HG03469 (cell line): ENCODE measurements around the gene ABI1.
"Not testable (repeated sequence)": the region's sequence is repeated elsewhere in the genome, so short reads cannot be mapped to it uniquely, and the experiment has no call there.

Experiments used
- ATAC-seq: cut with Tn5 transposase; IDR thresholded peaks from one replicate; pipeline ENCODE4 v1.9.1; 2021; ENCODE audit warnings: mild to moderate bottlenecking, moderate library complexity, moderate number of reproducible peaks; ENCODE audit not compliant: unreplicated experiment

Gene ABI1

DNA sequence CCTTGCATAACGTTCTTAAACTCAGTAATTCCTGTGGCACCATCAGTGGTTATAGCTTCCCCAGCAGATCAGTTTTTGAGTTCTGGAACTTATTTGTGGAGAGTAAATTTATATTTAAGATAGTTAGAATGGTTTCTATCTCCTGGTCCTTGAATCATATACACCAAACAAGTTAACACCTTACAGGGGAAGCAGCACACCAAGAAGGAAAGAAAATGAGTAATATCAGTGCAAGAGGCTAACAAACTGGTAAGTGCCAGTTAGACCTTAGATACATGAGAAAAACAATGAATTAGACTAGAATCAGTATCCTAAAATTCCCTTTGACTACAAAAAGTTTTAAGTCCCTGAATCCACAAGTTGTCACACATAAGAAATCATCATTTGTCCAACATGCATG is 54.2 kb downstream of the ABI1 start:
- no peak for ATAC-seq

DNA sequence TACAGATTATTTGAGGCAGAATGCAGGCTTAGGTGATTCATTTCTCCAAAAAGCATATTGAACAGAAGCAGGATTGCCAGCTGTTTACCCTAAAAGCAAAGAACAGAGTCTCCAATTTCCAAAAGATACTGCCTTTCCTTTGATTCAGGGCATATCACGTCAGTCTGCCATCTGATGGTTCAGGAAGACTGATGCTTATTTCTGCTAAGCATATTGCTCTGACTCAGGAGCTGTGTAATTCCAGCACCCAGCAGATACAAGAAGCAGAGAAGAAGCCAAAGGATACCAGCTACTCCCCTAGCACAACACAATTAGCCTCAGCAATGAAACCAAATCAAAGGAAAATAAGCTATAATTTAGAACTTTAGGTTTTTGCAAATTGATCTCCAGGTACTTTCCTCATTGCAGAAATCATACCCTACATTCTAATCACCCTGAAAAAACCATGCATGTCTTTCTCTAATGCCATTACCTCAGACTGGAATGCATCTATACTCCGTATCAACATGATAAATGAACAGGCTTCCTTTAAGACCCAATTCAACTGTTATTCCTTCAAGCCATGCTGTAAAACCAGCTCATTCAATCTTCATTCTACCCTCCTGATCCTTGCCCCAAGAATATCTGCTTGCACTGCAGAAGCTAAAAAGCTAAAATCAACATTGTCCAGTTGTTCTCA is 55.1 kb downstream of the ABI1 start:
- ATAC-seq = no peak

DNA sequence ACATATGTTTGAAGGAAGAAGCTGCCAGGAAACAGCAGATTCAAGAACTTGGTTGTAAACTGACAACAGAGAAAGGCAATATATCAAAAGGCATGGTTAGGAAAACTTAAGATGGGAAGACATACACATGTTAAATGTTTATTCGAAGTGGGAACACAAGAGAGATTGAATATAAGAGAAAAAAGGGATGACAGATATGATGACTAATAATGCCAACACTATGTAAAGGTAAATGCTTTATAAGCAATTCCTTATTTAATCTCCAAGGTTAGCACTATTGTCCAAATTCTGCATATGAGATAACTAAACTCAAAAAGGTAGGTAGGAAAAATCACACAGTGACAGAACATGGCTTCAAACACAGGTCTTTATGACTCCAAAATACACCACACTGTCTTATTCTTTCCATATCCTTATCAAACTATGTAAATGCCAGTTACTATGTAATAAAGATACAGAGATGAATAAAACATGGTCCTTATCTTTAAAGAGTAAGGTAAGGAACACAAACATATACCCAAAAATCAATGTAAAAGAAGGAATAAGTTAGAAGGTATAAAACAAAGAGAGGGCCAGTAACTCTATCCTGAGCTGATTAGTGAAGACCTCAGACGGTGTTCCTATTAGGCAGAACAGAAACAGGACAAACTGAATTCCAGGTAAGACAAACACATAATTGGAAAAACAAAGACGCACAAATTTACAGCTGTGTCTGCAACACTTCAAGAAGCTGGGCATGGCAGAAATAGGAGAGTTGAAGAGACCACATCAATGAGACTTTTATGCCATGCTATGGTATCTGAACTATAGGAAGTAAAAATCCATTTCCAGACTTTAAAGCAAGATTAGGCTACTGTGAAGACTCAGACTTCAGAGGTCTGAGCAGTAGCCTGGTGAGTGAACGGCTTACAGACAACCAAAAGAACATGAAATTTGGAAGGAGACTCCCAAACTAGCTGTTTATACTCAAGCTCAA is 56.1 kb downstream of the ABI1 start:
- ATAC-seq = no peak

DNA sequence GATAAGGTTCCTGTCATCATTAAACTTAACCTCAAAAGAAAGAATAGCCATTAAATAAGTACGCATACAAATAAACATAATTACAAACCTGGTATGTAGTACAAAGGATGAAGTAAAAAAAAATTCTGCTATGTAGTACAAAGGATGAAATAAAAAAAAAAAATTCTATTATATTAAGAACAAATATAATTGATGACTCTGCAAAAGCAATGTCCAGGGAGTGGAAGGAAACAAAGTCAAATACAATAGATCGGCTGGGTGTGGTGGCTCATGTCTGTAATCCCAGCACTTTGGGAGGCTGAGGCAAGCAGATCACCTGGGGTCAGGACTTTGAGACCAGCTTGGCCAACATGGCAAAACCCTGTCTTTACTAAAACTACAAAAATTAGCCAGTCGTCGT is 56.9 kb downstream of the ABI1 start:
- ATAC-seq = no peak

DNA sequence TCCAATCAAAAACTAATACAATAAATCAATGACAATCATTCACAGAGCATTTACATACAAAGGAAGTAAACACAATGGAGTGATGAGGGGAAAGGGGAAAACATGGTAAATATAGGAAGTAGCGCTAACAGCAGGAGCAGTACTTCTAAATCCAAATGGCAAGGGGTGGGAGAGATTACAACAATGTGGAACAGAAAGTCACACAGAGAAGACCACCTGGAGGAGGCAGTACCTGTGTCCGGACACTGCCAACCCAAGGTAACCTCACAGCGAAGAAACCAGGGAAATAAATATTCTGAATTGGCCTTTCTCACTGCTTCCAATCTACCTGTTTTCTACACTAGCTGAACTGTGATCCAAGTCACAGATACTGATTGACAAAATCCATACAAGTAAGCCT is 58.2 kb downstream of the ABI1 start:
- no peak for ATAC-seq

DNA sequence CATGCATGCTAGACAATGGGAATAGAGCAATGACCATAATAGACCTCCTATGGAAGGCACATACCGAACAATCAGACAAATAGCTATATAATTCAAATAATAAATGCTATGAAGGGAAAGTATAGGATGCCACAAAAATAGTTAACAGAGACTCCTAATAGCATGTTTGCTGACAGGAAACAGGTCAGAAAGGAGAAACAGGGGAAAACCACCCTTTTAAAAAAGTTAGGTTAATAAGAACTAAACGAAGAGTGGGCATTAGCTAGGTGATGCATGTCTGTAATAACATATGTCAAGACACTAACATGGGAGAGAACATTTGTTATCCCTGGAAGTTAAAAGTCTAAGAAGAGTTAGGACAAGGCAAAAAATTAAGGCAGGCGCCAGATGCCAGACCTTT is 58.9 kb downstream of the ABI1 start:
- no peak for ATAC-seq

DNA sequence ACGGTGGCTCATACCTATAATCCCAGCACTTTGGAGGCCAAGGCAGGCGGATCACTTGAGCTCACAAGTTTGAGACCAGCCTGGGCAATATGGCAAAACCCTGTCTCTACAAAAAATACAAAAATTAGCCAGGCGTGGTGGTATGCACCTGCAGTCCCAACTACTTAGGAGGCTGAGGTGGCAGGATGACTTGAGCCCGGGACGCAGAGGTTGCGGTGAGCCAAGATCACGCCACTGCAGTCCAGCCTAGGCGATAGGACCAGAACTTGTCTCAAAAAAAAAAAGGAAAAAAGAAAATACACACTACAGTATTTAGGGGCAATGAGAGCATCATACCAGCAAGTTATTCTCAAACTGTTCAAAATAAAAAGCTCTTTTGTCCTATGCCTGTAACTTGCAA is 59.5 kb downstream of the ABI1 start:
- no peak for ATAC-seq

DNA sequence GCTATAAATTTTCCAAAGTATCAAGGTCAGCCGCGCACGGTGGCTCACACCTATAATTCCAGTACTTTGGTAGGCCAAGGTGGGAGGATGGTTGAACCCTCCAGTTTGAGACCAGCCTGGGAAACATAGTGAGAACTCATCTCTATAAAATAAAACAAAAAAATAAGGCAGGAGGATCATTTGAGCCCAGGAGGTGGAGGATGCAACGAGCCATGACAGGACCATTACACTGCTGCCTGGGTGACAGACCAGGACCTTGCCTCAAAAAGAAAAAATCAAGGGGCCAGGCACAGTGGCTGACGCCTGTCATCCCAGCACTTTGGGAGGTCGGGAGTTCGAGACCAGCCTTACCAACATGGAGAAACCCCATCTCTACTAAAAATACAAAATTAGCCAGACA is 60.3 kb downstream of the ABI1 start:
- no peak for ATAC-seq

DNA sequence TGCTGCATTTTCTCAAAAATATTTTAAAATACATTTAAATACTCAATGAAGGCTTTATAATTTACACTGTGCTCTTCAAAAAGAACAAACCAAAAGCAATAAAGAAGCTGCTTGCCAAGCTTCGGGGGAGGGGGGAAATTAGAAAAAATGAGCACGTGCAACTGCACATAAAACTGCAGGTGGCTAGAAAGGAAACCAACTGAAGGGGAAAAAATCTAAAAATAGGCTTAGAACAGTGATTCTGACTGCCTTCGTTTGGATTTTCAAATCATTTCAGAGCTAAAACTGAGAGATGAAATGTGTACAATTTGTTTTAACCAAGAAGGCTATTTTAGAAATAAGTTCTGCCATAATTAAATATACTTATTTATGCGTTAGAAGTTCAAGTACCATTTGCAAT is 61.4 kb downstream of the ABI1 start:
- no peak for ATAC-seq

DNA sequence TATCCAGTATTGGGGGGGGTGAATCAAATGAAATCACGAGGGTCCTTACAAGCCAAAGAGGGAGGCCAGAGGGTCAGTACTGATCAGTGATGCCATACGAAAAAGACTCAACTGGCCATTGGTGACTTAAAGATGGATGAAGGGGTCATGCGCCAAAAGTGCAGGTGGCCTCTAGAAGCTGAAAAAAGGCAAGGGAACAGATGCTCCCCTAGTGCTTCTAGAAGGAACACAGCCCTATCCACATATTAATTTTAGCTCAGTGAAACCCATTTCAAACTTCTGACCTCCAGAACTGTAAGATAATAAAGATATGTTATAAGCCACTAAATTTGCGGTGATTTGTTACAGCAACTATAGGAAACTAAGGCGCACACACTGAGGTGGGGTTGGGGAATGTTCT is 62.5 kb downstream of the ABI1 start:
- ATAC-seq = no peak

DNA sequence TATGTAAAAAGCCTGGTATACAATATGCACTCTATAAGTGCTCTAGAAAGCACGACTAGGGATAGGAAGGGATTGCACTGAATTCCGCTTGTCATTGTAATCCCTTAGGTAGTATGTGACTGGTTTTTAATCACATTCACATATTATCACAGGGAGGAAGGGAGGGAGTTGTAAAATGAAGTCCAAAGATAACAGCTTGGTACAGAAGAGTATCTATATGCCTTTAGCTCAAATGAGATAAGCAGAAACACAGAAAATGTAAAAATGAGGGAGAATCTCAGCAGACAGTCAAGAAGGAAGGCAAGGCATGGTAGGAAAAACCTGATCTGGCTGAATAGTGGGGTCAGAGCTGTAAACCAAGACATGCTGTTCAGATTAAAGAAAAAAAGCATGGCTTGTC is 63.4 kb downstream of the ABI1 start:
- ATAC-seq = no peak

DNA sequence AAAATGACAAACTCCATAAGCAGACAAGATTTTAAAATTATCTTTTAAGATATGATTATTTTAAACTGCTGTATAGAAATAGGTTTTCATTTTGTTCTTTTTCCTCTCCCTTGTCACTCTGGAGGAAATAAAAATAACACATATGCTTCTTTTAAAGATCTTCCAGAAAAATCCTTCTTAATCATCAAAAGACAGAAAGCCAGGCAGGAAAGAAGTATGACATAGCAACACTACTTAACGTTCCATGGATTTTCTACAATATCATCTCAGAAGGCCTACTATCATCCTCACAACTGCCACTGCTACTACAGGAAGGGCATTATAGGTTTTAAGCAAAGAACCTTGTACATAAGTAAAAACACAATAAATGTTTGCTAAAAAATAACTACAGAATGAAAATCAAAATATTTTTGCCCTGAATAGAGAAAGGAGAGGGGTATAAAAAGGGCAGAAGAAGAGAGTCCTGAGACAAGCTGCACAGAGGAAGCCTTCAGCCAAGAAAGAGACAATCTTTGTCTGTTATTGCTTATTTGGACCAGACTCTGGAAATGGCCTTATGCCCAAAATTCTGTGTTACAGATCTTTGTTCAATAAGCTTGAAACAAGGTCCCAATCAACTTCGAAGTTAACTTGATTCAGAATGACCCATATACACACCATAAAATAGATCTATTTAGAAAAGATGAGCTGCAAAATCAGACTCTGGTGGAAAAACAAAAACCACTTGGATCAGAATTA is 67.8 kb downstream of the ABI1 start:
- no peak for ATAC-seq

DNA sequence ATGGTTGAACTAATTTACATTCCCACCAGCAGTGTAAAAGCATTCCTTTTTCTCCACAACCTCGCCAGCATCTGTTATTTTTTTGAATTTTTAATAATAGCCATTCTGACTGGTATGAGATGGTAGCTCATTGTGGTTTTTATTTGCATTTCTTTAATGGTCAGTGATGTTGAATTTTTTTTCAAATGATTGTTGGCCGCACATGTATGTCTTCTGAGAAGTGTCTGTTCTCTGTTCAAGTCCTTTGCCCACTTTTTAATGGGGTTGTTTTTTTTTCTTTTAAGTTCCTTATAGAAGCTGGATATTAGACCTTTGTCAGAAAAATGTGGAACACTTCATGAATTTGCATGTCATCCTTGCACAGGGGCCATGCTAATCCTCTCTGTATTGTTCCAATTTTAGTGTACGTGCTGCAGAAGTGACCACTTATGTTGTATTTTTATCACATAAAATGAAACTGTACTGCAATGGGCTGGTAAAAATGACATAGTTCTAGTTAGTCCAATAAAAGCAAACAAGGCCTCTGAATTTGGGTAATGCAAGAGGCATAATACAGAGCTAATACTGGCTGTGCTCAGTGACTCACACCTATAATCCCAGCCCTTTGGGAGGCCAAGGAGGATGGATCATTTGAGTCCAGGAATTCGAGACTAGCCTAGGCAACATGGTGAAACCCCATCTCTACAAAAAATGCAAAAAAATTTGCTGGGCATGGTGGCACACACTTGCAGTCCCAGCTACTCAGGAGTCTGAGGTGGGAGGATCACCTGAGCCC is 70.3 kb downstream of the ABI1 start:
- ATAC-seq = no peak

DNA sequence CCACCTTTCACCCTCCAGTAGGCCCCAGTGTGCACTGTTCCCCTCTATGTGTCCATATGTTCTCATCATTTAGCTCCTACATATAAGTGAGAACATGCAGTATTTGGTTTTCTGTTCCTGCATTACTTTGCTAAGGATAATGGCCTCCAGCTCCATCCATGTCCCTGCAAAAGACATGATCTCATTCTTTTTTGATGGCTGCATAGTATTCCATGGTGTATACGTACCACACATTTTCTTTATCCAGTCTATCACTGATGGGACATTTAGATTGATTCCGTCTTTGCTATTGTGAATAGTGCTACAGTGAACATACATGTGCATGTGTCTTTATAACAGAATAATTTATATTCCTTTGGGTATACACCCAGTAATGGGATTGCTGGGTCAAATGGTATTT is 71.0 kb downstream of the ABI1 start:
- ATAC-seq = not testable (repeated sequence)

DNA sequence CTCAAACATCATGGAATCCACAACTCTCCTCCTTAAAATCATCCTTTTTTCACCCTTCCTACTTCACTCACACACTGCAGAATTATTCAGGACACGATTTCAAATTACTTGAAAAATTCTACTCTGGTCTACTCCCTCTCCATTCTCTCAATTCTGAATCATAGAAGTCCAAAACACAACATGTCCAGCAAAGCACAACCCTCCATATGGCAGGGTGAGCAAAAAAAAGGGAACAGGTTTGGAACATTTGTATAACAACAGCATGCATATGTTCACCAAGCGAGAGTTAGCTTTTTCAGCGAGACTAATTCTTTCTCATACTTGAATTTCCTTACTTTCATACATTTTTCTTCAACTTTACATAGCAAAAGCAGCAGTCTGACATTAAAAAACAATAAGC is 73.4 kb downstream of the ABI1 start:
- ATAC-seq = no peak

DNA sequence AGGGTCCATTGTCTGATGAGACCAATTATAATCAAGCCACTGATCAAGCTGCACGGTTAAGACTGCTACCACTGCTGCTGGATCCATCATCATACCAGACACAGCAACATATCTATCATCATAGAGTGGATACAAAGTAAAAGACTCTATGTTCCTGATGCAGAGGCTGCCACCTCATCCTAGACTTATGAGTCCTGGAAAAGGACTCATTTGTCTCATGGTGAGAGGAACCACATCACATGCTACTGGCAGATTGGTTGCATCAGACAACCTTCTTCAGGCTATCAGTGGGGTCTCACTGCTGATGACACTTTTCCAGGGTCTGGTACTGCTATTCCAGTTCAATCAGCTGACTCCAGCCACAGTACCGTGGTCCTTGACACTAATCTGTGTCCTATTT is 79.0 kb downstream of the ABI1 start:
- no peak for ATAC-seq

DNA sequence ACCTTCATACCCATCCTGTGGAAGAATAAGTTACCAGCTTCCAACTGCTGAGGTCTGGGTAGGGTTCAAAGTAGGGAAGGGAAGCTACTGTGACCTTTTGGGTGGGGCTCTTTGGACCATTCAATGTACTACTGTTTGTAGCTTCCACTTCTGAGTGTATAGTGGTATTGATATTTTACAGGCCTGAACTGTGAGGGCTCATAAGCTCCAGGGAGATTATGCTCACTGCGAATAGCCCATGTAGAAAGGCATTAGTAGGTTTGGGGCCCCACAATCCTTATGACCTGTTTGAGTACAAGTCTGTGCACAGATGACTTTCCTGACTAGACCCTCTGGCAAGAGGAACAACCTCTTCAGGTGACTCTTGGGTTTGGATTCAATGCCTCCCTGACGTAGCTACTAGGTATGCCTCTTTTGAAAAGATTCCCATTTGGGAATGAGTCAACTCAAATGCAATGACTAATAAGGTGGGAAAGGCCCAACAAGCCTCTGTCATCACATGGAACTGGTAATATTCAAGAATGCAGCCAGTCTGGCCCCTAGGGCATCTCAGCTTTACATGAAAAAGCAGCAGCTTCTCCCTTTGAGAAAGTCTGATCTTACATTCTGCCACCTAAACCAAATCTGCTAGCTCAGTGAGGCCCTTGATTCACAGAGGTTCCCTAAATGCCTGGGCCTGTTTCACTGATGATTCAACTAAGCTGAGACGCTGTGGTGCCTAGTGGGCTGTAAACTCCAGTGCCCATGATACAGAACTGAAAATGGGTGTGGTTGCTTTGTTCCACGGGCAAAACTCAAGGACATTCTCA is 79.8 kb downstream of the ABI1 start:
- ATAC-seq = peak; percentile 36

DNA sequence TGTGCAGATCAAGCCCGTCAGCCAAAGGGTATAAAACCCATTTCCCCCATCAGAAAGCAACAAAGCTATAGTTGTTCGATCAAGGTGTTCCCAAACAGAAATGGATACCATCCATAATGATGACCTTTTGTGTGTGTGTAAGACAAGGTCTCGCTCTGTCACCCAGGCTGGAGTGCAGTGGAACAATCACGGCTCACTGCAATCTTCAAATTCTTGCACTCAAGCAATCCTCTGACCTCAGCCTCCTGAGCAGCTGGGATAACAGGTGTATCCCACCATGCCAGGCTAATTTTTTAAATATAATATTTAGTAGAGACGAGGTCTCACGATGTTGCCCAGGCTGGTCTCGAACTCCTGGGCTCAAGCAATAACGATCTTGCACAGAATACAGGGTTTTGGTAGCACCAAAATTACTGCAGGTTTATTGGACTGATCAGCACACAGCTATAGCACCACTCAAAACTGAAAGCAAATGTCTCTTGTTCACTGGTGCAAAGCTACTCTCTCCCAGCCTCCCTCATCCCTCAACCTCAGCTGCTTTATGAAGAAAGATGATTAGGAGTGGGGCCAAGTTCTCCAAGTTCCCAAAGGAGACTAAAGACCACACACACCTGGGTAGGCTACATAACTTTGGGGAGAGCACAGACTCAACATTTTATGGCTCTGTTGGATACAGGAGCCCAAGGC is 80.5 kb downstream of the ABI1 start:
- no peak for ATAC-seq

DNA sequence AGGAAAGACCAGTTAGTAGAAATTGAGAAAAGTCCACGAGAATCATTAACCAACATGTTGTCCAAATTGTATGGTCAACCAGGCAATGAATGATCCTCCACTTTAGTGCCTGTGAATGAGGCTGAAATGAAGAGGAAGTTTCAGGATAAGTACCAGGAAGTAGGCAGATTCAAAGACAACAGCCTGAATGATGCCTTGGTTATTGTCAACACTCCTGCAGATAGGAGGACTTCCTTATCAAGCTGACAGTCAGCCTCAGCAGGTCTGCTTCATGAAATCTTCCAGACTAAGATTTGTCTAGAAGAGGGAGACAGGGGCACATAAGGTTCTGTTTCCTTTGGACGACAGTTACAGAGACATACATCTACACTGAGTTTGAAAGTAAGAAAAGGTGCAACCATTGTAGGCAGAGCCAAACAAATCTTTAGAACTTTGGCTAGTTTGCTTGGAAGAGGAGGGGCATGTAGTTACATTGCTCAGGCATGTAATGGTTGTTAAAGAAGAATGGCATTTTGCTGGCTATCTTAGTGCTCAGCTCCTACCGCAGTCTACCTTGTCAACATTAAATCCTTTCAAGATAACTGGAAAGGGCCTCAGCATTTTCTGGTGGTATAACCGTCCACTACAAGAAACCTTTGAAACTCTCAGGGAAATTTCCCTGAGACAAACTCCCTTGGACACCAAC is 81.4 kb downstream of the ABI1 start:
- ATAC-seq = no peak
